Thyroid gland (tissue), 4 donors: ENCODE measurements around the gene GMPR.

ENCODE experiments used
- CTCF ChIP-seq, 6 experiments: fragments of 200-600 bp in 3 of 6; fragments of 450-650 bp in 3 of 6; sonication (generic) in 3 of 6; IDR thresholded peaks; one replicate each; pipeline ENCODE4 v1.5.1; 2016 to 2019; ENCODE audit warnings: antibody characterized with exemption in 6 of 6, mild to moderate bottlenecking in 2 of 6, inconsistent platforms in 1 of 6, moderate library complexity in 1 of 6
- POLR2A ChIP-seq, 2 donors: fragments of 450-650 bp; IDR thresholded peaks; one replicate each; pipeline ENCODE4 v1.6.1; 2017; ENCODE audit warnings: antibody characterized with exemption in 2 of 2, mild to moderate bottlenecking in 2 of 2, moderate library complexity in 1 of 2

GRCh38 chr6:16277101-16277981 is 39.0 kb downstream of the GMPR start:
- TF ChIP-seq CTCF (IDR thresholded peaks at IDR 0.05) (no peak), POLR2A (IDR thresholded peaks at IDR 0.05) (no peak)
